ES-I3 (cell line): Measurements from ENCODE around the gene CPXM2.

Source experiments
- H3K36me3 ChIP-seq: 2 replicates; pipeline ENCODE4 v1.6.1; 2013; ENCODE audit warnings: mild to moderate bottlenecking, low read length, control low read depth, moderate library complexity; ENCODE audit not compliant: insufficient read depth
- H3K4me1 ChIP-seq: 2 replicates; pipeline ENCODE4 v1.6.1; 2013; ENCODE audit warnings: mild to moderate bottlenecking, control low read depth, low read length; ENCODE audit not compliant: insufficient read depth
- H3K9ac ChIP-seq: 2 replicates; pipeline ENCODE4 v1.6.1; 2013; ENCODE audit warnings: low read depth, mild to moderate bottlenecking, low read length, moderate library complexity
- H3K9me3 ChIP-seq: 2 replicates; pipeline ENCODE4 v1.6.1; 2013; ENCODE audit warnings: mild to moderate bottlenecking, low read length, moderate library complexity; ENCODE audit not compliant: control insufficient read depth, insufficient read depth

CPXM2 gene

DNA sequence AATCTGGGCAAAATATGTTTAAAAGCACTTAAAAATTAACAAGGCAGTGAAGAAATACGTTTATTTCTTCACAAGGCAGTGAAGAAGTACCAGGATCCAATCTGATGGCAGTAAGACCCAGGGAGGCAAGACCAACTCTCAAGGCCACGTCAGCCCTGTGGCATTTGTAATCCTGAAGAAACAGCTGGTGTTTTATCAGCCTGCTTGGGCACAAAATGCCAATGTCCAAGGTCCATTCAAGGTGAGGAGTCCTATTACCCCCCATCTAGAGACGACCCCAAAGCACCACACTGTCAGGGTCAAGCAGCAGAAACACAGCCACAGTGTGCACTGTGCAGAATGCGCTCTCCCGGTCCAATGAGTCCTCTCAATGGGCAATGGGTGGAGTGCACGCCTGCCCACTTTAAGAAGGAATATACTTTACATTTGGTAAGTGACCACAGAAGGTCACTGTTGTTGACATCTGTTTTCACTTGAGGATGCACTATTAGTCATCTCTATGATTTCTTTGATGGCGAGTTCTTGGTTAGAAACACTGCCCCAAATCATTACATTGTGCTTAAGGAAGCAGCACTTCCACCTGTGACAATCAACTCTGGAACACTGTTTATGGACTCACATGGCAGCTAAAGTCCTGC lies 12.8 kb downstream of the CPXM2 start:
- H3K9ac ChIP-seq, result no peak overlapping the region
- no peaks in the 10 kb centered on the region; the same call in 1 of the 2 replicates for H3K9me3 ChIP-seq
- H3K36me3 ChIP-seq, result no peaks in the 10 kb centered on the region
- no peaks in the 10 kb centered on the region for H3K4me1 ChIP-seq

DNA sequence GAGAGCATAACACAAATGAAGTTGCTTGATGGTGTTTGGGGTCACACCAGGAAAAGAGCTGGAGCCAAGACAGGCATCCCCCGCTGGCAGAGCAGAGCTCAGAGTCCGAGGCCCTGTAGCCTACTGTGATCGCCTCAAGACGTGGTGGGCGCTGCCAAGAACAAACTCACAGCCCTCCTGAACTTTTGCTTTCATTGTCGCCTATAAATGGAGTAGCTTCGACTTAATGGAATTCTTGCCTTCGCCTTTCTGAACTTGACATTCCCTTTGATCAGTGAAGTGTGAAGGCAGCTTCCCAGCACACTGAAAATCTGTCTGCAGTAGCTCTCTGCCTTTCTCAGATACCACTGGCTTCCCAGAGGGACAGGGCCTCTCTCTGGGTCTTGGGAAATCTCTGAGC lies 21.3 kb downstream of the CPXM2 start:
- Histone ChIP-seq H3K9ac (no peak overlapping the region), H3K36me3 (no peaks in the 10 kb centered on the region), H3K9me3 (0 out of 2 replicates have a peak, but pooled peaks cover 3% of the 10 kb centered on the region), H3K4me1 (no peaks in the 10 kb centered on the region)

GRCh38 chr10:123869020-123869414 lies 22.6 kb downstream of the CPXM2 start:
- Histone ChIP-seq H3K9me3 (0 out of 2 replicates have a peak, but pooled peaks cover 3% of the 10 kb centered on the region), H3K36me3 (no peaks in the 10 kb centered on the region), H3K9ac (no peak overlapping the region), H3K4me1 (no peaks in the 10 kb centered on the region)

DNA sequence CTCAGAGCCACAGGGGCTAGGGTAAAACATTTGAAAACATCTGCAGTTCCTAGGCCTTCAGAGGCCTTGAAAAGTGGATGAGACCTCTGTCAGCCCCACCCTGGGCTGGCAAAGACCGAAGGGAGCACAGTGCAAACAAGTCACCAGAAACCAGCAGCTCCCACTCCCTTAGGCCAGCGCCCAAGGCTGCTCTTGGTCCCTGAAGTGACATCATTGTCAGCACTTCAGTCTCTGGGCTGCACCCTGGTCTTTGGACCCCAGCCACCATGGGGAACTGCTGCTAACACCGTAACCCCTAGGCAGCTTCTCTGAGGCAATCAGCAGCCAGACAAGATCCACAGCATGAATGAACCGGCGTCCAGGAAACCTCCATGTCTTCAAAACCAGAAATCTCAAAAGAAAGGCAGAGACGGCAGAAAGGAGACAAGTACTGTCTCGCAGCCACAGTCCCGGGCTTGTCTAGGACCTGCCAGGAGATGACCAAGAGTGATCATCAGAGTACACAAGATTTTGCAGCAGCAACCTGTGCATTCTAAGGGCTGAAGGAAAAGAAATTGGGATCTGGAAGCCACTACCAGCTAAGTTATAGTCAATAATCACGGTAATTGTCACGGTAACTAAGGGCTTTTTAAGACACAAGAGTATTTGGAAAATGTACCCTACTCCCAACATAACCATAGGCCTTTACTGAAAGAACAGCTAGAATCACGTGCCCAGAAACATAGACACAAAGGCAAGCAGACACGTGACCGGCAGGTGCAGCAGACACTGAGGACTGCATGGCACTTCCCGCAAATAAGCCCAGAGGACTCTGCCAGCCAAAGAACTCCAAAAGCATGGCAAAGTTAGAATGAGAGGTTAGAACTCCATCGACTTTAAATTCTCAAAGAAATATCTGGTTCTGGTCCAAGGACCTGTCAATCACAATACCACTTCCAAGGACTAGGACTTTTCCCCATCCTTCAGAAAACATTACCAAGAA lies 23.3 kb downstream of the CPXM2 start:
- Histone ChIP-seq H3K36me3 (no peaks in the 10 kb centered on the region), H3K9me3 (0 out of 2 replicates have a peak, but pooled peaks cover 3% of the 10 kb centered on the region), H3K4me1 (no peaks in the 10 kb centered on the region), H3K9ac (no peak overlapping the region)

- Histone ChIP-seq H3K9me3 (no peaks in the 10 kb centered on the region), H3K36me3 (no peaks in the 10 kb centered on the region), H3K4me1 (no peaks in the 10 kb centered on the region), H3K9ac (no peak overlapping the region)
Measured at GRCh38 chr10:123865880-123866279, 25.7 kb downstream of the CPXM2 start.

- H3K9ac ChIP-seq, result no peak overlapping the region
- H3K36me3 ChIP-seq, result no peaks in the 10 kb centered on the region
- no peaks in the 10 kb centered on the region for H3K4me1 ChIP-seq
- H3K9me3 ChIP-seq, result no peaks in the 10 kb centered on the region
Measured at GRCh38 chr10:123865350-123865749, 26.3 kb downstream of the CPXM2 start.

DNA sequence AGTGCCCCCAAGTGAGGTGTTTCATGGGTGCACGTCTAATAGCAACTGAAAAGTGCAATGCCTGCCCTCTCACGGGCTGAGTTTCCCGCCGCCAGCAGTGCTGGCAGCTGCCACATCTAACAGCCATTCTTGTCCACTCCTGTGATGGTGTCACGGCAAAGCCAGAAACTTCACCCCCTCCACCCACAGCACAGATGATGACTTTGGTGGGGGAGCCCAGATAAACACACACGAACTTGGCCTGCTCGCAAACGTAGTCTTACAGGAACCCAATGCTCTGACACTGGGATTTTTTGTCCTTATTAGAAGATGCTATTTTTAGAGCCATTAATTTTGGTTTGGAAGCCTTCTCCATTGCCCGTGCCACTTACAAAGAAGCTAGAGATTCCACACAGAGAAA lies 26.7 kb downstream of the CPXM2 start:
- Histone ChIP-seq H3K9me3 (no peaks in the 10 kb centered on the region), H3K4me1 (no peaks in the 10 kb centered on the region)

GRCh38 chr10:123863721-123864482 lies 27.7 kb downstream of the CPXM2 start:
- Histone ChIP-seq H3K36me3 (no peaks in the 10 kb centered on the region), H3K9me3 (no peaks in the 10 kb centered on the region), H3K4me1 (no peaks in the 10 kb centered on the region), H3K9ac (no peak overlapping the region)

More for the DNA sequence above, 26.7 kb downstream of the CPXM2 start:
- H3K9ac ChIP-seq, result no peak overlapping the region
- H3K36me3 ChIP-seq, result no peaks in the 10 kb centered on the region

DNA sequence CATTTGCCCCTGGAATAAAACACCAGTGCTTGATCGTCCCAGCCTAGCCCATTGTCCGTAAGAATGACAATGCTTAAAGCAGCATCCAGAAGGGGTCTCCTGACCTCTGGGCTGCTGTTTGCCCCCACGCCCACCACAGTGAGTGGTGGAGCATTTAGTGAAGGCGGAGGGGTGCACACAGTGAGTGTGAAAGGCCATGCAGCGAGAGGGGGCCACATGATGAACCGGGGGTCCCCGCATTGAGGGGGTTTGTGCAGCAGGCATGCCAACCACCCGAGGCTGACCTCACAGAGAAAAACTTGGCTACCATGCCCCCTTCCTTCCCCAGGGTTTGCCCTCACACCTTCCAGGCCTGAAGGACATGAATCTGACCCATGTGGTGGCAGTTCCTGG lies 28.4 kb downstream of the CPXM2 start:
- no peaks in the 10 kb centered on the region for H3K36me3 ChIP-seq
- H3K4me1 ChIP-seq, result peaks cover 3% of the 10 kb centered on the region; the same call in 1 of the 2 replicates
- no peaks in the 10 kb centered on the region for H3K9me3 ChIP-seq
- no peak overlapping the region for H3K9ac ChIP-seq

DNA sequence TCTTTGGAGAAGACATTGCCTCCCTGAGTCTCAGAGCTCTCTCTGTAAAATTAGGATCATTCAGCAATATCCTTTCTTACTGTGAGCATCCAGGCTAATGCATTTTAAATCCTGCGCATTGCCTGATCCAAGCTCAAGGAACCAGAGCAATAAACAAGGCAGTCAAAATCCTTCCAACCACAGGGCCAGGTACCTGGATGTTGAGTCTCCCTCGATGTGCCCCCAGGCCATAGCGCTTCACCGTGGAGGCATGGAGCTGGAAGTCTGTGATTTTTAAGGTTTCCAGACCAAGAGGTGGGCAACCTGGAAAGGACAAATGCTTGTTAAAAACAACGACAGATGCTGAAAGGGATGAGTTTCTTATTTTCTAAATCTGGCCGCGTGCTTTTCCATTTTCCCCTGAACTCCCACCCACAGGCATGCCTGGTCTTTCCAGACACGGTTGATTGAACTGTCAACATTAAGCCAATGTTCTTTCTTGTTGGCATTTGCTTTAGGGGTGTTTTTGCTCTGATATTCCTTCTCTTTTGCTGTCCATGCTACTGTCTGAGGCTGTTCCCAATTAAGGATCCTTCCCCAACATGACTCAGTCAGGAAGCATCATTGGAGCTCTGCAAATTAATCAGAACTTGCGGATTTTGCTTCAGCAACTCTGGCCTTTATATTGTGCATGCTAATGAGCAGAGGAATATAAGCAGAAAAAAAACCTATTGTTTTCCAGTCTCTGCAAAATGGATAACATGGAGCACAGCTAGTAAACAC lies 29.0 kb downstream of the CPXM2 start:
- Histone ChIP-seq H3K4me1 (peaks cover 4% of the 10 kb centered on the region; the same call in 1 of the 2 replicates), H3K9me3 (no peaks in the 10 kb centered on the region), H3K36me3 (no peaks in the 10 kb centered on the region), H3K9ac (no peak overlapping the region)

DNA sequence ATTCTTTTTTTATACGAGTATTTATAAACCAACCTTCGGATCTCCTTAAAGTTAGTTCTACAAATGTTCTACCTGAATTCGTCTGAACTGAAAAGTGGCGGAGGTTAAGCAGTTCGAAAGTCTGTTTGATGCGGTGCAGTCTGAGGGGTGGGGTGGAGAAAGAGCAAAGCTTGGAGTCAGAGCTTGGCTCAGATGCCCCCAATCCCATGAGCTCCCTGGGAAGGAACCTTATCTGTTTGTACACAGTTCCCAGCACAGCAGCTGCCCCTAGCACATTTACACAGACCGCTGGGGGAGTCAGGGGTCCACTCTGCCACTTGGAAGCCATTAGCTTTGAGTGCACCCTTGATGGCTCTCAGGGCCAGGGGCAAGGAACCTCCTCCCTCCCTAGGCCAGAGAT lies 30.8 kb downstream of the CPXM2 start:
- Histone ChIP-seq H3K9ac (no peak overlapping the region), H3K36me3 (no peaks in the 10 kb centered on the region), H3K4me1 (peaks cover 4% of the 10 kb centered on the region; the same call in 1 of the 2 replicates), H3K9me3 (no peaks in the 10 kb centered on the region)

- Histone ChIP-seq H3K9ac (no peak overlapping the region), H3K9me3 (no peaks in the 10 kb centered on the region), H3K4me1 (peaks cover 4% of the 10 kb centered on the region; the same call in 1 of the 2 replicates), H3K36me3 (no peaks in the 10 kb centered on the region)
Measured at GRCh38 chr10:123860209-123860608, 31.4 kb downstream of the CPXM2 start.

DNA sequence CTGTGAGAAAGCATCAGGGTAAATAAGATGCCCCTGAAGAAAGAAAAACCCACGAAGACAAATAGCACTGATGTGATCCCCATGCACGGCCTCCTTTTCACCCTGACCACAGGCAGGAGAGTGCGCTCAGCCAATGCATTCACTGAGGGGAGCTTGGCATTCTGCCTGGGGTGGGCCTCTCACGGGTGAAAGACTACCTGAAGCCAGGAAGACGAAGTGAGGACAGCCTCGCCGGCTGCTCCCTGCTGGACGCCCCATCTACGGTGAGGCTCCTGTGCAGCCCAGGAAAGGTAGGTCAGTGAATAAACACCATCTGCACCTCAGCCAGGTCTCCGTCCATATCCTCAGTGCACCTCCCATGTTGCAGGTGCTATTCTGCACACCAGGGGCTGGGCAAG lies 32.0 kb downstream of the CPXM2 start:
- H3K9me3 ChIP-seq, result no peaks in the 10 kb centered on the region
- H3K9ac ChIP-seq, result no peak overlapping the region
- H3K36me3 ChIP-seq, result no peaks in the 10 kb centered on the region
- H3K4me1 ChIP-seq, result peaks cover 4% of the 10 kb centered on the region; the same call in 1 of the 2 replicates
